GM18499 (cell line): Measurements from ENCODE around the gene PSMB5.

Experiments
- ATAC-seq: cut with Tn5 transposase; IDR thresholded peaks from one replicate; pipeline ENCODE4 v1.9.1; 2021; ENCODE audit warnings: moderate number of reproducible peaks; ENCODE audit not compliant: insufficient read depth, unreplicated experiment

Gene PSMB5

GRCh38 chr14:22996768-22997654, 37.7 kb downstream of the PSMB5 start:
- no peak for ATAC-seq

GRCh38 chr14:22995889-22996625, 38.6 kb downstream of the PSMB5 start:
- no peak for ATAC-seq

GRCh38 chr14:22994762-22995275, 39.9 kb downstream of the PSMB5 start:
- no peak for ATAC-seq

- no peak for ATAC-seq
These were observed 41.2 kb downstream of the PSMB5 start for GRCh38 chr14:22993517-22993916.

GRCh38 chr14:22991852-22992251, 42.8 kb downstream of the PSMB5 start:
- ATAC-seq, result no peak

- ATAC-seq, result no peak
These were observed 47.4 kb downstream of the PSMB5 start for GRCh38 chr14:22987291-22987690.

- no peak for ATAC-seq
These were observed 48.1 kb downstream of the PSMB5 start for GRCh38 chr14:22986508-22987054.

- no peak for ATAC-seq
These were observed 48.7 kb downstream of the PSMB5 start for GRCh38 chr14:22985894-22986507.

GRCh38 chr14:22984959-22985658, 49.6 kb downstream of the PSMB5 start:
- ATAC-seq, result no peak

GRCh38 chr14:22982477-22983245, 52.0 kb downstream of the PSMB5 start, which contains the start of gene AJUBA:
TSS of gene AJUBA (minus strand) at chr14:22982551. CDS start at chr14:22982266, 285 bp downstream.
- no peak for ATAC-seq

- no peak for ATAC-seq
These were observed 52.7 kb downstream of the PSMB5 start for GRCh38 chr14:22981876-22982476.

- ATAC-seq, result no peak
These were observed 53.4 kb downstream of the PSMB5 start for GRCh38 chr14:22981090-22981875.

GRCh38 chr14:22980672-22981089, 54.0 kb downstream of the PSMB5 start:
- no peak for ATAC-seq

- no peak for ATAC-seq
These were observed 54.8 kb downstream of the PSMB5 start for GRCh38 chr14:22979748-22980392.

- ATAC-seq, result no peak
These were observed 55.6 kb downstream of the PSMB5 start for GRCh38 chr14:22978981-22979671.

- ATAC-seq, result no peak
These were observed 56.2 kb downstream of the PSMB5 start for GRCh38 chr14:22978487-22978837.
